NCI-H2196 (cell line): ENCODE measurements around the gene NUP50.
"Not testable (repeated sequence)": the region's sequence is repeated elsewhere in the genome, so short reads cannot be mapped to it uniquely, and the experiment has no call there.

Experiments used
- DNase-seq: peaks from one replicate; lab custom pipeline; 2025; ENCODE audit not compliant: unreplicated experiment; lab: John Stamatoyannopoulos, UW

Gene NUP50

DNA sequence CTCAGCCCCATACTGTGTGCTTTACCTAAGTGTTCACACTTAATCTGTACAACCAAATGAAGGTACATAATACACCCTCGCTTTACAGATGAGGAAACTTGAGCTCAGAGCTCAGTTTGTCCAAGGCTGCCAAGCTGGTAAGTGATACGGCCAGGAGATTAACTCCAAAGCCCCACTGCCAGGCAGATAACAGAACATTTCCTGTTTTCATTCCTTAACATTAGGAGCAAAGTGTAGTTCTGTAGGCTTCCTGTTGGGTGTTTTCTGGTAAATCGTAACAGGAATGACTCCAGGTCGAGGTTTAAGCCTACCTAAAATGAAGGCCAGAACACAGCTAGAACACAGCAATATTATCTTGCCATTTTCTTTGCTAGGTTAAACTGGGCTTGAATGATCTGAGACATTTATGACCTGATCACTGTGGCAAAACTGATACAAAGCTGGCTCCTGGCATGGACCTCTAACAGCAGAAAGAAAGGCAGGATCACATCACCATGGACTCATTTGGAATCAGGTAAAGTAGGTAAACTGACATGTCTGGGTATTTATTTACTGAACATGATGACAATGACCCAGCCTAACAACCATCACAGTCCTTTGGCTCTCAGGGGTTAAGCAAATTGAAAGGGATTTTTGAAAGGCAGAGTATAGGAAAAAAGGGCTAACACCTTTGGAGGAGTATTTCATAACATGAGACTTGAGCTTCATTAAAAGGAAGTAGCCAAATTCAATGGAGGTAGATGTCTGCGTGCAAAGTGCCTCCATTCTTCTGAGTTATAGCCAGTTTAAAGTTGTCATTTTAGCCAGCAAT, 3.9 kb upstream of the NUP50 start:
- DNase-seq, result no peak

DNA sequence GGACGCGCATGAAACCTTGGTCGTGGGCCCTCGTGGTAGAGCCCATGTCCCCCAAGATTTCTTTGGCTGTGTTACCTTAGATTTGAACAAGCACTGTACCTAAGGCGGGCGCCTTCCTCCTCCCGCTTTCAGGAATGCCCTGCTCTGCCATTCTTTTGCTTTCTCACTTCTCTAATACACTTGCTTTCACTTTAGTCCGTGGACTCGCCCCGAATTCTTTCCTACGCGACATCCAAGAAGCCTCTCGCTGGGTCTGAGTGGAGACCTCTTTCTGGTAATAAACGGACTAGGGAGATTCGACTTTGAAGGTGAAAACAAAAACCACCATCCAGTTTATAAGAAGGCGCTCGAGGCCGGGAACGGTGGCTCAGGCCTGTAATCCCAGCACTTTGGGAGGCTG, 1.2 kb upstream of the NUP50 start:
- no peak for DNase-seq

DNA sequence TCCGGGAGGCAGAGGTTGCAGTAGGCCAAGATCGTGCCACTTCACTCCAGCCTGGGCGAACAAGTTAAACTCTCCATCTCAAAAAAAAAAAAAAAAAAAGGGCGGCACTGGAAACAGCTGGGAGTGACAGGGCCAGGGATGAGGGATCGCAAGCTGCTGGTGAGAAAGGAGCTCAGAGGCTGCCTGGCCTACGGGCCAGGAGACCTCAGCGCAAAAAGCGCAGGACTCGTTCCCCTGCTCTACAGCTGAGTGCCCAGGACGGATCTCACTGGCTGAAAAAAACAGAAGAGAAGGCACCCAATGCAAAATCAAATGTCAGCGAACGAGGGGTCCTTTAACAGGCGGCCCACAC, 650 bp upstream of the NUP50 start:
- no peak for DNase-seq

DNA sequence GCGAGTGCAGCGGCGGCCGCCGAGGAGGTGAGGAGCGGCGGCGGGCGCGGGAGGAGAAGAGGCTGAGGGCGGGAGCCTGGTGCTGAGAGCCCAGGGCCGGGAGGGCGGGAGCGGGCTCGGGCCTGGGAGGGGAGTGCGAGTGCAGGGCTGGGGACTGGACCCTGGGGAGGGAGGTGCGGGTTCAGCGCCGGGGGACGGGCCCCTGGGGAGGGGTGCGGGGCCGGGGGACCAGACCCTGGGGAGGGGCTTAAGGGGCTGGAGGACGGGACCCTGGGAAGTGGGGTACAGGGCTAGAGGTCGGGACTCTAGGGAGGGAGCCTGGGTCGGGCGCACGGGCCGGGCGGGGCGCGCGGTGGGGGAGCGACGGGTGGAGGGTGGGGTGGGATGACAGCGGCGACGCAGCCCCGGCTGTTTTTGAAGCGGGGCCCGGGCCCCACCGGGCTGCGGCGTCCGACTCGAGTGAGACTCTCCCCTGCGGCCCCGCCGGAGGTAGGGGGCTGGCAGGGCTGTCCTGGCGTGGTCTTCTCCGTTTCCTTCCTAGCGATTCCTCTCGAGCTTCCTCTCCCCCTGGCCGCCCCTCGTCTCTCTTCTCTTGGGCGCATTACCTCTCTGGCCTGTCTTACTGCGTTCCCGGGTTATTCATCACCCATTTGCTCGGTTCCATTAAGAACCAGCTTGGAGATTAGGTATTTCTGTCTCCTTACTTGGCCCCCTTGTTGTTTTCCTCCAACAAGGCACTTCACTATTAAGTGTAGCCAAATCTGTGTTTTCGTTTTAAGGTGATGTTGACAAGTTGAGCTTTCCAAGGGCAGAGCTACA, 754 bp downstream of the NUP50 start:
- no peak for DNase-seq

DNA sequence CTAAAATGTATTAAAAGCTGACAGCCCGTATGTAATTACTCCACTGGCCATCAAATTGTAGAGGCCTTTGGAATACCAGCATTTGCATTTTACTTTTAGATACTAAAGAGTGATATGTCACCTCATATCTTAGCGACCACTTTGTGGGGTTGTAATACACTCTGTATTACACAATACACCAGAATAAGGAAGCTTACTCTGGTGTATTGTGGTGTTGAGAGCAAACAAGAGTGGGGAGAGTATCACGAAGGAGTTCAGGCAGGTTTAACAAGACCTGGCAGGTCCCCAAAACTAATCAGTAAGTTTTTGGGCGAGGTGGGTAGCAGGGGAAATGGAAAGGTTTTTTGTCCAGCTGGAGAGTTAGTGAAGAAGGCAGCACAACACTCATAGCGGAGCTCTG, 3.2 kb downstream of the NUP50 start:
- DNase-seq, result no peak

DNA sequence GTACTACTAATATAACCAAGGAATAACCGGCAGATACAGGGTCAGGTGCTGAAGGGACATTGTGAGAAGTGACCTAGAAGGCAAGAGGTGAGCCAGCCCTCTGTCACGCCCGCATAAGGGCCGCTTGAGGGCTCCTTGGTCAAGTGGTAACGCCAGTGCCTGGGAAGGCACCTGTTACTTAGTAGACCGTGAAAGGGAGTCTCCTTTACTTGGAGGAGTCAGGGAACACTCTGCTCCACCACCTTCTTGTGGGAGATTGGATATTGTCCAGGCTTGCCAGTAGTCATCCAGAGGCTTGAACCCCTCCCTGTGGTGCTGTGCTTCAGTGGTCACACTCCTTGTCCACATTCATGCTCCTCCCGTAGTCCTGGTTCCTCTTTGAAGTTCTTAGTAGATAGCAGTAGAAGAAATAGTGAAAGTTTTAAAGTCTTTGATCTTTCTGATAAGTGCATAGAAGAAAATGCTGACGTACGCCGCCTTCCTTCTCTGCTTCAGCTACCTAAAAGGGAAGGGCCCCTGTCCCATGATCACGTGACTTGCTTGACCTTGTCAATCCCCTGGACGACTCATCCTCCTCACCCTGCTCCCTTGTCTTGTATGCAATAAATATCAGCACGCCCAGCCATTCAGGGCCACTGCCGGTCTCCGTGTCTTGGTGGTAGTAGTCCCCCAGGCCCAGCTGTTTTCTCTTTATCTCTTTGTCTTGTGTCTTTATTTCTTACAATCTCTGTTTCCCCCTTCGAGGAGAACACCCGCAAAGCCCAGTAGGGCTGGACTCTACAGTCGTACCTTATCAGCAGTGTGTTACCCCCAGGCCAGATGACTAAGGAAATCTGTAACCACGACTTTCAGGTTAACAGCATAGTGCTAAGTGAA, 6.1 kb downstream of the NUP50 start:
- DNase-seq, result no peak

DNA sequence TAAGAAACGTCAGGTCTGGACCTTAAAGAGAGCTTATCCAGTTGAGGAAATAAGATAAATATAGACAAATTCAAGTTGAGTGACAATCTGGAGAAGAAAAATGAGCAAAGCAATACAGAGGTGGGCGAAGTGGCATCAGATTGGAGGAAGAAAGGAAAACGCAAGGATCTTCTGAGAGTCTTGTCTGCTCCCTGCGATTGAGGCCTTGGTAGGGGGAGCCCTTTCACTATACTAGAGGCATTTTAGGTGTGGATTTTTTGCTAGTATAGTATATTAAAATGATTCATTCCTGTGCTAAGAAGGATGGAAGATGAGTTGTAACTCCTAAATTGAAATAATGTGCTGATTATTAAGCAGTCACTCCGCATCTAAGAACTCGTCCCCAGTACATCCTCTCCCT, 8.1 kb downstream of the NUP50 start:
- no peak for DNase-seq

DNA sequence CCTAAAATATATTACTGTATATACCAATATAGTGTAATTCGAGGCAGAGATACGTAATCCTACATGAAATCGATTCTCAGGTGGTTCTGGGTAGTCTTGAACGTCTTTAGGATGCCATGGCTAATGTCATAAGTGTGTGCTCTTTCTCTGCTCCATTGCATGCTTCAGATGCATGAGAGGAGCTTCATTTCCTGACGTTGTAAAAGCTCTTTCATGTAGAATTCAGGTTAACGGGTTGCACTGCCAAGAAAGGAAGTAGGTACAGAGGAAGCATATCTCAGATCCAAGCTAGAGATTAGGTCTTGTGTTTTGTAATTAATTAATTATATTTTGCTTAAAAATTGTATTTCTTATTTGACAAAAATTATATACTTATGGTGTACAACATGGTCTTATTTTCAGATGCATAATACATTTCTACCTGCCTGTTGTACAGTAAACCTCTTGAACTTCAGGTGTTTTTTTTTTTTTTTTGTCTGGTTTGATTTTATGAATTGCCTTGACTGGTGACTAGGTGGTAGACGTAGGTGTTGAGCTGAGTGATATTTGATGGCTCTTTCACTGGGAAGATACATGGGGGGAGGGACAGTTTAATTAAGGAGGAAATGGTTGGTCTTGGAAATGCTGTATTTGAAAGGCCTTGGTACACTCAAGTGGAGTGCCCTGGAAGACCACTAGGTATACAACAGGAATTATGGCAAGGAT, 9.3 kb downstream of the NUP50 start:
- DNase-seq, result no peak

DNA sequence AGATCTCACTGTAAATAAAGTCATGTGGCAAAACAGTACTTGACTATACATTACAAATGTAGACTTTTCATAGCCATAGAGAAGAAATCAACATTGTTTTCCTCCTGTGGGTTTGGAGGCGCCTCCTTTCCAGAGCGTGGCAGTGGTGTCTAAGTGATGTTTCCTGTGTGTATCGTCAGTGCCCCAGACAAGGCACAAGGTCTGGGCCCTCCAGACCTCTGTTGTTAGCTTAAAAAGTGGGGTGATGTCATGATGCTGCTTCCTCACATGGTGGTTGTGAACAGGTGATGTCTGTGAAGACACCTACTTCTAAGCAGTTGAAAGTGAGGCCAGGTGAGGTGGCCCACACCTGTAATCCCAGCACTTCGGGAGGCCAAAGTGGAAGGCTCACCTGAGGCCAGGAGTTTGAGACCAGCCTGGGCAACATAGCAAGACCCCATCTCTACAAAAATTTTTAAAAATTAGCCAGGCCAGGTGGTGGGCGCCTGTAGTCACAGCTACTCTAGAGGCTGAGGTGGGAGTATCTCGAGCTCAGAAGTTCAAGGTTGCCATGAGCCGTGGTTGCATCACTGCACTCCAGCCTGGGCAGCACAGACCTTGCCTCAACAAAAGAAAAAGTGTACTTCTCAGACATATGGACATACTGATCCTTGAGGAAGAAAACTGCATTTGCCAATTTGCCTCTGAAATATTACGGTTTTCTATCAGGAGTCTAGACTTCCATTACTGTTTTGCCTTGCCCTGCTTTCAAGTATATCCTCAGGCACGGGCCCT, 15.7 kb downstream of the NUP50 start:
- DNase-seq, result no peak

DNA sequence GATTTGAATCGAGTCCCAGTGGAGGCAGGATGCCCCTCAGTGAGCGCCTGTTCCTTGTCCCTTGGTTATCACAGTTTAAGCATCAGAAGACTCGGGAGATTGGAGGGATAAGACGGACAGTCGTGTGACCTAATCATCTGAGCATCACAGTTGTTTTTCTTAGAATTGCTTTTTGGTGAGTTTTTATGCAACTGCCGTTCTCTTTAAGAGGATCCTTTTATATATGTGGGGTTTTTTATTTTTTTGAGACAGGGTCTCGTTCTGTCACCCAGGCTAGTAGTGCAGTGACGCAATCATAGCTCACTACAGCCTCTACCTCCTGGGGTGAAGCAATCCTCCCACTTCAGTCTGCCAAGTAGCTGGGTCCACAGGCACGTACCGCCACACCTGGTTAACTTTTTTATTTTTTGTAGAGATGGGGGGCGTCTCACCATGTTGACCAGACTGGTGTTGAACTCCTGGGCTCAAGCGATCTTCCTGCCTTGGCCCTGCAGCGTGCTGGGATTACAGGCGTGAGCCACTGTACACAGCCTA, 16.5 kb downstream of the NUP50 start:
- no peak for DNase-seq

DNA sequence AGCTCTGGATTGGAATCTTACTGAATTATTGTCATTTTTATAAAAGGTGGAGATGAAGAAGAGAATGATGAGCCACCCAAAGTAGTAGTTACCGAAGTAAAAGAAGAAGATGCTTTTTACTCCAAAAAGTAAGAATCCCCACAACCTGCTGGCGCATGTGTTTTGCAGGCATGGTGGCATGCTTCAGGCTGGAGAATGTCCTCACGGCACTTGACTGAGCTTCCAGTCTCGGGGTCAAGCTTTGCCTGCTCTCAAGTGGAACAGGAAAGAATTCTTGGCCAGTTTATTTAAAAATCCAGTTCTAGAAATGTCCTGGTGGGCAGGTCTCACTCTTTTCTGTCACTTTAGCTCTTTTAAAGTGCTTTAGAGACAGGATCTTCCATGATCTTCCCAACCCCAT, 17.5 kb downstream of the NUP50 start:
- DNase-seq, result no peak

DNA sequence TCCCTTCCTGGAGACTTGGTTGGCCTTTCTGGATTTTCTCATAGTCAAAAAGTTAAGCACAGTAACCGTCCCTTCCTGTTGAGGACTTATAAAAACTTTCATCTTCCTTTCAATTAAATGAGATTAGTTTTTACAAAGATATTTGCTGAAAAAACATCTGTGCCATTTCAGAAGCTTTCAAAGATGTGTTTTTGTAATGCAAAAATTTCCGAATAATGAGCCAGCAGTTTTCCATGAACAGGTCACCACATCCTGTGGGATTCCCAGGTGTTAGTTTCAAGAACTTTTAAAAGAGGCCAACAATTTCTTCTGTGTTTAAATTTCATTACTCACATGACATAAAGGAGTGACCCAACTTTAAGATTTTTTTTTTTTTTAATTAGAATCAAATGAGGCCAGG, 18.0 kb downstream of the NUP50 start:
- DNase-seq, result no peak

DNA sequence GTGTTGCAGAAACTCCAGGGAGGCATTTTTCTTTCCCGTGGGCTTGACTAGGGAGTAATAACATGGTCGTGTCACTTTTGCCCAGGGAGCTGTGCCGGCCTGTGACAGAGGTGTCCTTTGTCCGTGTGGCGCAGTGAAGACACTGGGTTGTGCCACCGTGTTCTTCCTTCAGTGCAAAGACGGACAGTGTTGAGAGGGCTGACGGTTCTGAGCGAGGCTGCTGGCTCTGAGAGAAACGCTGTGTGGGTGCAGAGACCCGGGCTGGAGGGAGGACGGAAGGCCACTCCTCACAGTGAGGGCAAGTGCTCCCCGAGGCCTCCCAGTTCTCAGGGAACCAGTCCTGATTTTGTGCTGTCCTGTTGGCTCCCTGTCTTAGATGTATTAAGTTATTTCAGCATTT, 20.2 kb downstream of the NUP50 start:
- no peak for DNase-seq

DNA sequence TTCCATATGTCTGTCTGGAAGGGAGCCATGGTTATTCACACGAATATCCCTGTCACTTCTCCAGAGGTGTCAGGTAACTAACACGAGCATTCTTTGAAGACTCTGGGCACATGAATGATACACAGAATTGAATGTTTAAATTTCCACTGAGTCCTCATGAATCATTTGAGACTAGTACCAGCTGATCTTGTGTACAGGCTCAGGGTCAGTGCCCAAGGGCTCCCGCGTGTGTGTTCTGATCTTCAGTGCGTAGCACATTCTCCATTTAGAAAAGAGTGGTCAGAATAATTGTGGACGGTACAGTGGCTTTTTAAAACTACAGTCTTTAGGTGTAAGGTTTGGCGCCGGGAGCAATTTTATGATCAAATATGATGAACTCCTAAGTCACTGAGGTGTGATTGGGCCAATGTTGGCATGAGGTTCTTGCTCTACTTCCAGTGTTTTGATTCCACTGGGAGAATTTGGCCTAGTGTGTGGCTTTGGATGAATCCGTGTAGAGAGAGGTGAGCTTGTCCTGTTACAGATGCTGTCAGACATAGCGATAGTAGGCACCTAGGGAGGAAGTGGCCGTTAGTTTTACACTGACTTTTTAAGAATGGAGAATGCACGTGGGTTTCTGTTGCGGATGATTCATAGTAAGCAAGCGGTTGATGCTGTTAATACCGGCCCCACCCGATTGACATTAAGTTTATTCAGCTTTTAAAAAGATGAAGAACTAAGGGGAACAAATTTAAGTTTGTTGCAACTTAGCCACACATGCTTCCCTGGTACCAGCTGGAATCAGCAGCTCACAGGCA, 22.2 kb downstream of the NUP50 start:
- no peak for DNase-seq

DNA sequence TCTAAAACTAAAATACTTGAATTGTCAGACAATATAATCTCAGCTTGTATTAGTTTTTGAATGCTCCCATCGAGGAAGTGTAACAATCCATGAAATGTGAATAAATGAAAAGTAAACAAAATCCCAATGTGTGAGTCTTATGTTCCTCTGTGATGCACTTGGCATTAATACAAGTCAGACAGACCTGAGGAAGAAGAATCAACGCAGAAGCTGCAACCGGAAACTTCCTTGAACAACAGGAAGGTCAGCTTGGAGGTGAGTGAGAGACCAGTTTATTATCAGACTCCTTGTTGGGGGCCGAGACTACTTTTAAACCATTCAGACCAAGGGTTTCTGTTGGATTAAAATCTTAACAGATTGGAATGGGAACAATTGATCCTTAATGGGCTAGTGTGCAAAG, 24.2 kb downstream of the NUP50 start:
- DNase-seq, result no peak

DNA sequence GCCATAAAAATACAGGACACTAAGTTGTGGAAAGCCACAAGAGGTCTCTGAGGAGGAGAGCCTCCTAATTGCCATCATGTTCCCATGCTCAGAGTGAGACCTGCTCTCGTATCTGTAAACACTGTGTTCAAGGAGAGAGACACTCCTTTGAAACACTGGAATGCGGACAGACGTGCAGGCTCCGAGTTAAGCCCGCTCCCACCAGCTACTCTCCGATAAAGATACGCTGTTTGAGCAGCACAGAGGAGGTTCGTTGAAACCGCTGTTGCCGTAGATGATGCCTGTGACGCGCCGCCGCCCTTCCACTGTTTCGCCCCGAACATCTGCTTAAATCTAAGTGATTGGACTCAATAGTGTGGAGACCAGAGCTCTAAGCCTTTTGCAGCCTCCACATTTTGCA, 25.1 kb downstream of the NUP50 start:
- no peak for DNase-seq

DNA sequence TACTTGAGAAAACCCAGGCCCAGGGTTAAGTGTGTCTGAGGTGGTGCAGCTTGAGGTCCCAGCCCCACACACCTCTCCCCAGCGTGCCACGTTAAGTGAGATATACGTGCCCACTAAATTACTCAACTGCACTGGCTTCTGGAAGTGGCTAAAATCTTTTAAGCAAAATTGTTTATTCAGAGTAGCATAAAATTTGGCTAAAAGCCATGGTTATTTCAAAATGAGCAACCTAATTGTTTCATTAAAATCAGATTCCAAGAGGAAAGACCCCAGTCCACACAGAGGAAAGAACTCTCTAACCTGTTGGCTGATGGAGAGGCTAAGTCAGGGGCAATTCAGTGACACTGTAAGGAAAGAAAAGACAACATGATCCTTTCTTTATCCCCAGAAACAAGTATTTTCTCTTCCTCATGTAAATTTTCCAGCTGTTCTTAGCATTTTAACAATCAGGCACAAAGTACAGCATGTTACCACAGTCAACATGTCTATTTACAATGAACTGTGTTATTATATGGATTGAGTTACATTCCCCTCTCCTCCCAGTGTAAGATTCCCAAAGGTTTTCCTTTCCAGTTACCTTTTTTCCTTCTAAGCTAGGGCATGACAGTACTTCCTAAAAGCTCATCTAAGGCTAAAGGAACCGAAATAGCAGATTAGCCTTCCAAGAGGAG, 26.6 kb downstream of the NUP50 start:
- DNase-seq, result no peak

DNA sequence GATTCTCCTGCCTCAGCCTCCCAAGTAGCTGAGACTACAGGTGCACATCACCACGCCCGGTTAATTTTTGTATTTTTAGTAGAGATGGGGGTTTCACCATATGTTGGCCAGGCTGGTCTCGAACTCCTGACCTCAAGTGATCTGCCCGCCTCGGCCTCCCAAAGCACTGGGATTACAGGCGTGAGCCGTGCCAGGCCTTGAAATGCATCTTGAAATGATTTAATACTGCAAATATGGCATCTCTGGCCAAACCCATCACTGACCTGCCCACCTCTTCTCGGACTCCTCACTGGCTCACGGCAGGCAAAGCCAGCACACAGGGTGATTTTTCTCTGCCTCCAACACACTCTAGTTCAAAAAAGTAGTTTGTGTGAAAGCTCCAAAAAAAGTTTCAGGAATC, 28.0 kb downstream of the NUP50 start:
- DNase-seq, result not testable (repeated sequence)
